ENCODE measurements around the gene PAFAH2. TPM values are rescaled to one million over a fixed set of nuclear protein-coding genes. Genes with fewer than 3 reads are reported as not detected.

PAFAH2 gene
- total and polyA plus RNA-seq, 4 experiments from 2014 or later = 10.1 to 20.0 (median 15.3) TPM

DNA sequence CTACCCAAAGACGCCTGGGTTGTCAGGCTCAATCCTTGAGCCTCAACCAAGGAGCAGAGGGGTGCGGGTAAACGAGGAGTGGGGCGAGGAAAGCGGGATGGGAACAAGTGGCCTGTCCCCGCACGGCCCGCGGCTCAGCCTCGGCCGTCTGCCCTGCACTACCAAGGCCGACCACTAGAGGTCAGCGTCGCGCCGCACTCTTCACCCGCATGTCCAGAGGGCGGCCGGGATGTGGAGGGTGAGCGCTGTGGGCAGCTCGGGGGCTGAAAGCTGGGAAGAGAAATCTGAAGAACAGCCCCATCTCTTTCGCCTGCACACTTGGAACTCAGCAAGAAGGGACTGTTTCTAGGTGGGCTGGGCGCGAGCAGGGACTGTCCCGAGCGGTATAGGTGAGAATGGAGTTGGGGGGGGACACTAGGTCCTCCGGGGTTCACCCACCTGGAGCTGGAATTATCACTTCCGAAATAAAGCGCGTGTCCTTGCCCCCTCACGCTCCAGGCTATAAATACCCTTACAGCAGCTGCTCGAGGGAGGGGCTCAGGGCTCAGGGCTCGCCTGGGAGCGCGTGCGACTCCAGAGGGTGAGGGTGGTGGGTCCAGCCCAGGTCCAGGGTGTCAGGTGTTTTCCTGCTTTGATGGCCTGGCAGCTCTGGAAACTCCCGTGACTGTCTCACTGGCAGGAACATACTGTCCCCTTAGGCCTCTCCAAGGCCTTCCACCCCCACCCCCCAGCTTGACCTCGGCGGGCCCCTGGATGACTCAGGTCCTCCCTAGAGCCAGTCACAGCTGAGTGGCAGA, 38.3 kb upstream of the PAFAH2 start:
- no peaks in the 10 kb centered on the region for H3K9me3 ChIP-seq (ENCODE audit: control insufficient read depth in 1 of 2, low read length in 2 of 2)
- Mint-ChIP-seq H3K4me3 (peak overlapping the region; percentile 94 to 99 (median 95)), H3K36me3 (peaks cover 0 to 7% of the 10 kb centered on the region in 2 donors), H3K9me3 (no peaks in the 10 kb centered on the region), H3K27me3 (peaks cover 2 to 3% of the 10 kb centered on the region in 2 donors), H3K27ac (peak overlapping the region; percentile 89 to 97 (median 95)), H3K4me1 (peaks cover 2 to 21% (median 11%) of the 10 kb centered on the region in 4 donors)
- ChIA-PET POLR2A (ENCODE audit: partially characterized antibody) (interaction anchor here (0.8 to 1.8 kb wide), 3 partner anchors 9 to 109 kb away, joined by 3 to 8 read pairs (median 4); partner anchors contain the start of gene SLC30A2), CTCF (ENCODE audit: partially characterized antibody) (interaction anchor here (0.7 to 3.2 kb wide), 21 partner anchors 9 to 381 kb away, joined by 3 to 18 read pairs (median 4); partner anchors contain the start of genes CEP85 and ZNF593)
- peak overlapping the region; percentile 77 for H3K27ac ChIP-seq (ENCODE audit: low read depth, low read length)
- peaks cover 15% of the 10 kb centered on the region for H3K4me1 ChIP-seq (ENCODE audit: insufficient read depth, low read length)
- peak overlapping the region; percentile 48 to 84 for H3K4me3 ChIP-seq (ENCODE audit: low read length in 2 of 2)
- intact Hi-C loops (cut with micrococcal nuclease) = loop anchor here (1.0 to 5.0 kb wide), 6 partner anchors 37 to 196 kb away; partner anchors contain the start of genes CEP85 and PAFAH2
- no peaks in the 10 kb centered on the region for H3K36me3 ChIP-seq (ENCODE audit: insufficient read depth, low read length)
- H3K27me3 ChIP-seq (ENCODE audit: insufficient read depth, low read length) = no peaks in the 10 kb centered on the region
- peak; percentile 67 to 81 (median 69) for DNase-seq

DNA sequence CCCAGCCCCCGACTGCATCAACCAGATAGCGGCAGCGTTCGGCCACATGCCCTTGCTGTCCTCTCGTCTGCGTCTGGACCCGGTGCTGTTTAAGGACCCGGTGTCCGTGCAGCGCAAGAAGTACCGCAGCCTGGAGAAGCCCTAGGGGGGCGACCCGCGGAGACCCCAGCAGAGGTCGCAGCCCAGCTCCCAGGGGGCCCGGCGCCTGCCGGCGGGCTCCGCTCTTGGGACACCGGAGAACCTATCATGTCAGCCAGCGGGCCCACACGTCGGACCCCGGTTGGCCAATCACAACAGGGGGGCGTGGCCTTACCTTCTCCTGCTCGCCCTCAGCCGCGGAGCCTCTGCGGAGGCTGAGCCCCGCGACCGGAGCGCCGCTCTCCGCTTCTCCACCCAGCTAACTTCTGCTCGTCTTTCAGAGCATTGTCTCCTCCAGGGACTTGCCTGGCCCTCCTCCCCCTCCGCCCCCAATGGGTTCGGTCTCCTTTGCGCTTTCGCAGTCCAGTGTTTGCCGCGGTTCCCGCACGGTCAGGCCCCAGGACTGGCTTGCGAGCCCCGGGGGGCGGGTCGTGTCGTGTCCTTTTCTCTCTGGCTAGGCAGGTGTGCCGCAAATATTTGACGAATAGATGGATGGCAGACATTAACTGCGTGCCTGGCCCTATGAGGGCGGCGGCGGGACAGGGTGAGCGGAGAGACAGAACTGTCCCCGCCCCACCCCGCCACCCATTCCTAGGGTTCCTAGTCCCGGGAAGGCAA, 37.5 kb upstream of the PAFAH2 start:
- POLR2A ChIA-PET (ENCODE audit: partially characterized antibody) = interaction anchor here (1.2 to 1.8 kb wide), 2 partner anchors 10 to 15 kb away, joined by 4 to 8 read pairs; partner anchors contain the start of gene SLC30A2
- CTCF ChIA-PET (ENCODE audit: partially characterized antibody) = interaction anchor here (0.7 to 3.2 kb wide), 10 partner anchors 8 to 378 kb away, joined by 3 to 18 read pairs (median 4); no protein-coding TSS in a partner anchor

DNA sequence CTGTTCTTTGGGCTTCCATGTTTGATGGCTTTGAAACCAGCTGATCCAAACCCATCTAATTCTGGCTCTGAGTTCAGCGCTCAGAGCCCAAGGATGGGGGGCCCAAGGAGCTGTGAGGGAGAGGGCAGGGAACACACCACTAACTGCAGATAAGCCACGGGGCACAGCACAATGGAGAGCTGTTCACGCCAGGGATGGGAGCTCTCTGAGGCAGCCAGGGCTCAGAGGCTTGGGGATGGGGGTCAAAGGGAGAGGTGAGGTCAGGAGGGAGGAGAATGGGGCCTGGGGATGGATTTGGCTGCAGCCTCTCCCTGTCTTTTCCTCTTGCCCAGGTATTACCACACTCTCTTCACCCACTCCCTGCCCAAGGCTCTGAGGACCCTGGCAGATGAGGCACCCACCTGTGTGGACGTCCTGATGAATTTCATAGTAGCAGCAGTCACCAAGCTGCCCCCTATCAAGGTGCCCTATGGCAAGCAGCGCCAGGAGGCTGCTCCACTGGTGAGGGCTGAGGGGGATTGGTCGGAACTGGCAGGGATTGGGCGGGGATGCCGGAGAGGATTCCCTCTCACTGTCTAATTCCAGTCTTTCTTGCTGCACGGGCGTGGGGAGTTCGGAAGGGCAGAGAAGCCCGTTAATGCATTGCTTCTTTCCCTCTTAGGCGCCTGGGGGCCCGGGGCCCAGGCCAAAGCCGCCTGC, 36.8 kb upstream of the PAFAH2 start:
- DNase-seq = no peak
- H3K27me3 Mint-ChIP-seq = peaks cover 1 to 2% of the 10 kb centered on the region in 2 donors
- H3K36me3 ChIP-seq (ENCODE audit: insufficient read depth, low read length) = no peaks in the 10 kb centered on the region
- CTCF ChIA-PET (ENCODE audit: partially characterized antibody) = interaction anchor here (0.7 to 3.2 kb wide), 10 partner anchors 8 to 148 kb away, joined by 3 to 18 read pairs (median 4); partner anchors contain the start of gene ZNF593
- H3K27me3 ChIP-seq (ENCODE audit: insufficient read depth, low read length) = no peaks in the 10 kb centered on the region
- no peaks in the 10 kb centered on the region for H3K9me3 ChIP-seq (ENCODE audit: control insufficient read depth in 1 of 2, low read length in 2 of 2)
- peak overlapping the region; percentile 48 to 84 for H3K4me3 ChIP-seq (ENCODE audit: low read length in 2 of 2)
- H3K9me3 Mint-ChIP-seq = no peaks in the 10 kb centered on the region
- H3K4me1 Mint-ChIP-seq = peaks cover 2 to 21% (median 11%) of the 10 kb centered on the region in 4 donors
- POLR2A ChIA-PET (ENCODE audit: partially characterized antibody) = interaction anchor here (1.2 kb wide), 1 partner anchor 15 kb away, joined by 4 read pairs; no protein-coding TSS in a partner anchor
- peak overlapping the region in 6 of 7 donors; percentile 42 to 96 (median 68) for H3K27ac Mint-ChIP-seq
- intact Hi-C loops (cut with micrococcal nuclease) = loop anchor here (1.0 to 5.0 kb wide), 5 partner anchors 36 to 198 kb away; partner anchors contain the start of genes CEP85 and PAFAH2
- H3K27ac ChIP-seq (ENCODE audit: low read depth, low read length) = peak overlapping the region; percentile 77
- H3K4me1 ChIP-seq (ENCODE audit: insufficient read depth, low read length) = peaks cover 15% of the 10 kb centered on the region
- H3K4me3 Mint-ChIP-seq = peak overlapping the region; percentile 94 to 99 (median 95)
- H3K36me3 Mint-ChIP-seq = peaks cover 0 to 7% of the 10 kb centered on the region in 2 donors

More for the DNA sequence above, 37.5 kb upstream of the PAFAH2 start:
- Histone ChIP-seq H3K4me1 (ENCODE audit: insufficient read depth, low read length) (peaks cover 15% of the 10 kb centered on the region), H3K9me3 (ENCODE audit: control insufficient read depth in 1 of 2, low read length in 2 of 2) (no peaks in the 10 kb centered on the region), H3K4me3 (ENCODE audit: low read length in 2 of 2) (peak overlapping the region; percentile 48 to 84), H3K36me3 (ENCODE audit: insufficient read depth, low read length) (no peaks in the 10 kb centered on the region), H3K27me3 (ENCODE audit: insufficient read depth, low read length) (no peaks in the 10 kb centered on the region), H3K27ac (ENCODE audit: low read depth, low read length) (peak overlapping the region; percentile 77)
- DNase-seq = peak; percentile 89 to 95 (median 92)
- H3K27ac Mint-ChIP-seq = peak overlapping the region; percentile 89 to 97 (median 95)
- H3K36me3 Mint-ChIP-seq = peaks cover 0 to 7% of the 10 kb centered on the region in 2 donors
- H3K4me3 Mint-ChIP-seq = peak overlapping the region; percentile 94 to 99 (median 95)
- no peaks in the 10 kb centered on the region for H3K9me3 Mint-ChIP-seq
- intact Hi-C loops (cut with micrococcal nuclease) = loop anchor here (1.0 to 5.0 kb wide), 5 partner anchors 37 to 197 kb away; partner anchors contain the start of genes CEP85 and PAFAH2
- H3K4me1 Mint-ChIP-seq = peaks cover 2 to 21% (median 11%) of the 10 kb centered on the region in 4 donors
- H3K27me3 Mint-ChIP-seq = peaks cover 2 to 3% of the 10 kb centered on the region in 2 donors

DNA sequence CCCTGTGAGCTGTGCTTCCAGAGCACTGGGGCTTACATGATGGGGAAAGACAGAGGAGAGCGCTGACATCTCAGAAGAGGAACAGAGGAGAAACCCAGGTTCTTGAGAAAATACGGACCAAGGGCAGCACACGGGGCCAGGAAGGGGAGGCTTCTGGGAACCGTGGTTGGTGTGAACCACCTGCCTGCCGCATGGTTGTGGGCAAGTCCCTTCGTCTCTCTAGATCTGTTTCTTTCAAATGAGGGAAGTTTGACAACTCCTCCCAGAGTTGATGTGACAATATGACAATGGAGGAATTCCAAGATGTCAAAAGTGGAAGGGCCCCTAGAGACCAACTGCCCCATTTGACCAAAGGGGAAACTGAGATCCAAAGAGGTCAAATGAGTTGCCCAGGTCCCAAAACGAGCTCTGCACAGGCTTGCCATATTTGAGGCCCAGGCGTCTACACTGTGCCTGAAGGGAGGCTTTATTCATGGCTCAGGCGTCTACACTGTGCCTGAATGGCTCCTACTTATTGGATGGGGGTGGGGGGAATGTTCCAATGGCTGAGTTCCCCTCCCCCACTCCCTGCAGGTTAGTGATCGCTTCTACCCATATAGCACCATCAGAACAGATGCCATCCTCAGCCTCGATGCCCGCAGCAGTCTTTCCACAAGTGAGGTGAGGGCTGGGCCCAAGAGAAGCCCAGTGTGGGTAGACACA, 34.9 kb upstream of the PAFAH2 start:
- CTCF ChIA-PET (ENCODE audit: partially characterized antibody) = interaction anchor here (1.1 to 1.6 kb wide), 2 partner anchors 128 to 137 kb away, joined by 3 read pairs; partner anchors contain the start of gene ZNF593
- H3K4me3 ChIP-seq (ENCODE audit: low read length in 2 of 2) = no peak overlapping the region
- peaks cover 1 to 2% of the 10 kb centered on the region in 2 donors for H3K27me3 Mint-ChIP-seq
- peak overlapping the region in 2 of 8 donors; percentile 10 to 61 for H3K4me3 Mint-ChIP-seq
- H3K27me3 ChIP-seq (ENCODE audit: insufficient read depth, low read length) = no peaks in the 10 kb centered on the region
- intact Hi-C loops (cut with micrococcal nuclease) = no loop called here
- H3K36me3 Mint-ChIP-seq = peaks cover 0 to 7% of the 10 kb centered on the region in 2 donors
- no peak overlapping the region for H3K27ac Mint-ChIP-seq
- no peaks in the 10 kb centered on the region for H3K36me3 ChIP-seq (ENCODE audit: insufficient read depth, low read length)
- H3K4me1 ChIP-seq (ENCODE audit: insufficient read depth, low read length) = peaks cover 15% of the 10 kb centered on the region
- no peaks in the 10 kb centered on the region for H3K9me3 ChIP-seq (ENCODE audit: control insufficient read depth in 1 of 2, low read length in 2 of 2)
- no peaks in the 10 kb centered on the region for H3K9me3 Mint-ChIP-seq
- no peak overlapping the region for H3K27ac ChIP-seq (ENCODE audit: low read depth, low read length)
- DNase-seq = no peak
- peaks cover 2 to 21% (median 11%) of the 10 kb centered on the region in 4 donors for H3K4me1 Mint-ChIP-seq
- POLR2A ChIA-PET (ENCODE audit: partially characterized antibody) = no interaction called here

DNA sequence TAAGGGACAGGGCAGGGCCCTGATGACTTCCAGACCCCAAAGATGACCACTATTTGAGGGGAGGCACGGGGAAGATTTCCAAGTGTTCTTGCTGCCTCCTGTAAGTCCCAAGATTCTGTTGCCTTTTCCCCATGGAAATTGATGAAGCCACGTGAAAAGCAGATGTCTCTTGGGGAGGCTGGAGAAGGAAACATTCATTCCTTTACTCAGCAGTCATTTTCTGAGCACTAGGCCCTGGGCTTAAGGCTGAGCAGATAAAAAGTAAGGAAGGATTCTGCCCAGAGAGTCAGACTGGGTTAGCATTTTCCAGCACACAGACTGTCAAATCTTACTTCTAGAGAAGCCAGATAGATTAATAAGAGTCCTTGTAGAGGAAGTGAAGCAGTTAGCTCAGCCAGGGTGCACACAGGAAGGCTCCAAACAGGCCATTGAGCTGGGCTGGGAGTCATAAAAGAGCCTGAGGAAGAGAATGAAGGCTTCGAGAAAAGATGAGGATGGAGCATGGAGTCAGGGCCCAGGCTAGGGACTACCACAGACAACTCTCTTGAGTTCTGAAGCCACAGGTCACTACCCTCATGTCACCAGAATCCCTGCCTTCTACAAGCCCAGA, 33.9 kb upstream of the PAFAH2 start:
- Mint-ChIP-seq H3K27ac (peak overlapping the region in 1 of 7 donors; percentile 41), H3K4me1 (peaks cover 3 to 21% (median 11%) of the 10 kb centered on the region in 4 donors), H3K27me3 (peaks cover 1 to 2% of the 10 kb centered on the region in 2 donors), H3K4me3 (peak overlapping the region in 2 of 8 donors; percentile 15 to 29), H3K9me3 (no peaks in the 10 kb centered on the region), H3K36me3 (peaks cover 0 to 7% of the 10 kb centered on the region in 2 donors)
- no peak for DNase-seq
- ChIA-PET POLR2A (ENCODE audit: partially characterized antibody) (interaction anchor here (0.6 kb wide), 1 partner anchor 422 kb away, joined by 4 read pairs; no protein-coding TSS in a partner anchor), CTCF (ENCODE audit: partially characterized antibody) (no interaction called here)
- H3K4me3 ChIP-seq (ENCODE audit: low read length in 2 of 2) = no peak overlapping the region
- no peak overlapping the region for H3K27ac ChIP-seq (ENCODE audit: low read depth, low read length)
- no peaks in the 10 kb centered on the region for H3K27me3 ChIP-seq (ENCODE audit: insufficient read depth, low read length)
- H3K9me3 ChIP-seq (ENCODE audit: control insufficient read depth in 1 of 2, low read length in 2 of 2) = no peaks in the 10 kb centered on the region
- intact Hi-C loops (cut with micrococcal nuclease) = no loop called here
- no peaks in the 10 kb centered on the region for H3K36me3 ChIP-seq (ENCODE audit: insufficient read depth, low read length)
- H3K4me1 ChIP-seq (ENCODE audit: insufficient read depth, low read length) = peaks cover 15% of the 10 kb centered on the region

All from CD4-positive, alpha-beta memory T cell (primary cell).